Colonic mucosa (tissue), 4 donors: ENCODE data around the gene P3H1. TPM values are rescaled to one million over a fixed set of nuclear protein-coding genes. Genes with fewer than 3 reads are reported as not detected.
"Not testable (repeated sequence)": the region's sequence is repeated elsewhere in the genome, so short reads cannot be mapped to it uniquely, and the experiment has no call there.

Experiments
- DNase-seq: peaks from one replicate; pipeline ENCODE4 v3.0.0-alpha.2; 2020
- H3K27ac ChIP-seq: fragments of 200-600 bp; one replicate; pipeline ENCODE4 v1.8.0; 2021
- H3K27me3 ChIP-seq: fragments of 200-600 bp; one replicate; pipeline ENCODE4 v1.8.0; 2021
- H3K36me3 ChIP-seq: fragments of 200-600 bp; one replicate; pipeline ENCODE4 v1.8.0; 2021
- H3K4me1 ChIP-seq: fragments of 200-600 bp; one replicate; pipeline ENCODE4 v1.8.0; 2021; ENCODE audit warnings: mild to moderate bottlenecking
- H3K4me3 ChIP-seq: fragments of 200-600 bp; one replicate; pipeline ENCODE4 v1.8.0; 2021
- H3K9ac ChIP-seq, 2 donors: one replicate each; pipeline ENCODE4 v1.7.0; 2013; ENCODE audit warnings: control low read depth in 2 of 2, low read depth in 2 of 2, low read length in 2 of 2
- H3K9me3 ChIP-seq: fragments of 200-600 bp; one replicate; pipeline ENCODE4 v1.8.0; 2021
- CTCF ChIP-seq: fragments of 200-600 bp; IDR thresholded peaks from one replicate; pipeline ENCODE4 v1.8.0; 2022; ENCODE audit warnings: antibody characterized with exemption, mild to moderate bottlenecking
- intact Hi-C: fragments of 100-400 bp; cut with DNase I; formaldehyde crosslinking; loops from one replicate; pipeline ENCODE4 v1.14.1; 2022
- total RNA-seq, 2 donors: library from RNA; stranded (reverse); fragmentation: NEBNext Ultra II Directional in 1 of 2; extraction: Animal tissue kit (Norgen Biotek cat#: 25700) in 1 of 2; gene quantifications; one replicate each; pipeline ENCODE4 v1.2.1, GENCODE V29; 2021
- donor health status: healthy.
- donor health status: DM: no; HTN: no; CAD: no.
- donor health status: DM: no; HTN: no; CAD: no.

Gene P3H1
- total RNA-seq, 2 donors from 2014 or later, result 11.7 to 19.1 TPM

GRCh38 chr1:42723511-42723910 lies 43.3 kb downstream of the P3H1 start:
- Histone ChIP-seq H3K27me3 (no peaks in the 10 kb centered on the region), H3K36me3 (no peaks in the 10 kb centered on the region), H3K4me1 (no peaks in the 10 kb centered on the region), H3K9me3 (no peaks in the 10 kb centered on the region), H3K4me3 (no peak overlapping the region), H3K27ac (no peak overlapping the region), H3K9ac (no peak overlapping the region)
- DNase-seq, result no peak
- intact Hi-C loops, result no loop called here
- no peak for TF ChIP-seq CTCF

- intact Hi-C loops, result not testable (repeated sequence)
These were observed 44.4 kb downstream of the P3H1 start for GRCh38 chr1:42722403-42722802.

GRCh38 chr1:42721926-42722325 lies 44.9 kb downstream of the P3H1 start:
- Histone ChIP-seq H3K4me1 (no peaks in the 10 kb centered on the region), H3K27me3 (no peaks in the 10 kb centered on the region), H3K4me3 (no peak overlapping the region), H3K9me3 (no peaks in the 10 kb centered on the region), H3K36me3 (no peaks in the 10 kb centered on the region), H3K27ac (no peak overlapping the region), H3K9ac (no peak overlapping the region)
- no peak for TF ChIP-seq CTCF
- no peak for DNase-seq
- intact Hi-C loops, result no loop called here

More at GRCh38 chr1:42722403-42722802, 44.4 kb downstream of the P3H1 start:
- DNase-seq, H3K4me3 ChIP-seq, H3K9ac ChIP-seq, H3K27me3 ChIP-seq, H3K36me3 ChIP-seq, H3K9me3 ChIP-seq, H3K4me1 ChIP-seq, H3K27ac ChIP-seq: not testable (repeated sequence)

- DNase-seq, result no peak
- no peaks in the 10 kb centered on the region for H3K9me3 ChIP-seq
- no peak for TF ChIP-seq CTCF
- H3K27me3 ChIP-seq, result no peaks in the 10 kb centered on the region
- intact Hi-C loops, result no loop called here
- H3K4me1 ChIP-seq, result no peaks in the 10 kb centered on the region
- no peak overlapping the region for H3K4me3 ChIP-seq
- no peak overlapping the region for H3K27ac ChIP-seq
- H3K36me3 ChIP-seq, result no peaks in the 10 kb centered on the region
- no peak overlapping the region for H3K9ac ChIP-seq
These were observed 46.0 kb downstream of the P3H1 start for GRCh38 chr1:42720868-42721267.

GRCh38 chr1:42714441-42714840 lies 52.4 kb downstream of the P3H1 start:
- DNase-seq, H3K27ac ChIP-seq, H3K27me3 ChIP-seq, H3K4me3 ChIP-seq, intact Hi-C loops, H3K4me1 ChIP-seq, H3K36me3 ChIP-seq, H3K9ac ChIP-seq, H3K9me3 ChIP-seq: not testable (repeated sequence)

- intact Hi-C loops, result no loop called here
- no peak for TF ChIP-seq CTCF
- H3K4me1 ChIP-seq, result no peaks in the 10 kb centered on the region
- H3K27me3 ChIP-seq, result no peaks in the 10 kb centered on the region
- no peak overlapping the region for H3K4me3 ChIP-seq
- no peak for DNase-seq
- H3K9ac ChIP-seq, result no peak overlapping the region
- H3K36me3 ChIP-seq, result no peaks in the 10 kb centered on the region
- H3K9me3 ChIP-seq, result no peaks in the 10 kb centered on the region
- H3K27ac ChIP-seq, result no peak overlapping the region
These were observed 53.5 kb downstream of the P3H1 start for GRCh38 chr1:42713293-42713692.

GRCh38 chr1:42712808-42713207 lies 54.0 kb downstream of the P3H1 start:
- H3K4me1 ChIP-seq, DNase-seq, H3K36me3 ChIP-seq, H3K9ac ChIP-seq, intact Hi-C loops, H3K27me3 ChIP-seq, H3K9me3 ChIP-seq, H3K4me3 ChIP-seq, H3K27ac ChIP-seq: not testable (repeated sequence)
